ENCODE results near the gene LCN10.
"Not testable (repeated sequence)": the region's sequence is repeated elsewhere in the genome, so short reads cannot be mapped to it uniquely, and the experiment has no call there.

Gene LCN10

DNA sequence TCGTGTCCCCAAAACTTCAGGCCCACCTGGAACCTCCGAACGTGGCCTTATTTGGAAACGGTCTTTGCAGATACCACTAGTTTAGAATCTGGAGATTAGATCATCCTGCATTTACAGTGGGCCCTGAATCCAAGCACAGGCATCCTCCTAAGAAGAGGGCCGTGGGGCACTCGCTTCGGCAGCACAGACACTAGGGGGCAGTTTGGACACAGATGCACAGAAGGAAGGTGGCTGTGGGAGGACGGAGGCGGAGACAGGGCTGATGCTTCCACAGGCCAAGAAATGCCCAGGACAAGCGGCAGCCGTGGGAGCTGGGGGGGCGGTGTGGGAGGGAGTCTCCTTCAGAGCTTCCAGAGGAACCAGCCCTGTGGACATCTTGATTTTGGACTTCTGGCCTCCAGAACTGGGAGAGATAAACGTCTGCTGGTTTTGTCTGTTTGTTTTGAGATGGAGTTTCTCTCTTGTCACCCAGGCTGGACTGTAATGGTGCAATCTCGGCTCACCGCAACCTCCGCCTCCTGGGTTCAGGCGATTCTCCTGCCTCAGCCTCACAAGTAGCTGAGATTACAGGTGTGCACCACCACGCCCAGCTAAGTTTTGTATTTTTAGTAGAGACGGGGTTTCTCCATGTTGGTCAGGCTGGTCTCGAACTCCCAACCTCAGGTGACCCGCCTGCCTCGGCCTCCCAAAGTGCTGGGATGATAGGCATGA is 18.2 kb upstream of the LCN10 start:
- FAIRE-seq; DNase-seq (ENCODE audit: insufficient read length, low spot score): not testable (repeated sequence)
- TF ChIP-seq, protein P1, sequence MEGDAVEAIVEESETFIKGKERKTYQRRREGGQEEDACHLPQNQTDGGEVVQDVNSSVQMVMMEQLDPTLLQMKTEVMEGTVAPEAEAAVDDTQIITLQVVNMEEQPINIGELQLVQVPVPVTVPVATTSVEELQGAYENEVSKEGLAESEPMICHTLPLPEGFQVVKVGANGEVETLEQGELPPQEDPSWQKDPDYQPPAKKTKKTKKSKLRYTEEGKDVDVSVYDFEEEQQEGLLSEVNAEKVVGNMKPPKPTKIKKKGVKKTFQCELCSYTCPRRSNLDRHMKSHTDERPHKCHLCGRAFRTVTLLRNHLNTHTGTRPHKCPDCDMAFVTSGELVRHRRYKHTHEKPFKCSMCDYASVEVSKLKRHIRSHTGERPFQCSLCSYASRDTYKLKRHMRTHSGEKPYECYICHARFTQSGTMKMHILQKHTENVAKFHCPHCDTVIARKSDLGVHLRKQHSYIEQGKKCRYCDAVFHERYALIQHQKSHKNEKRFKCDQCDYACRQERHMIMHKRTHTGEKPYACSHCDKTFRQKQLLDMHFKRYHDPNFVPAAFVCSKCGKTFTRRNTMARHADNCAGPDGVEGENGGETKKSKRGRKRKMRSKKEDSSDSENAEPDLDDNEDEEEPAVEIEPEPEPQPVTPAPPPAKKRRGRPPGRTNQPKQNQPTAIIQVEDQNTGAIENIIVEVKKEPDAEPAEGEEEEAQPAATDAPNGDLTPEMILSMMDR (IDR thresholded peaks at IDR 0.05; ENCODE audit: insufficient read depth, missing control alignments): peak; percentile 66

DNA sequence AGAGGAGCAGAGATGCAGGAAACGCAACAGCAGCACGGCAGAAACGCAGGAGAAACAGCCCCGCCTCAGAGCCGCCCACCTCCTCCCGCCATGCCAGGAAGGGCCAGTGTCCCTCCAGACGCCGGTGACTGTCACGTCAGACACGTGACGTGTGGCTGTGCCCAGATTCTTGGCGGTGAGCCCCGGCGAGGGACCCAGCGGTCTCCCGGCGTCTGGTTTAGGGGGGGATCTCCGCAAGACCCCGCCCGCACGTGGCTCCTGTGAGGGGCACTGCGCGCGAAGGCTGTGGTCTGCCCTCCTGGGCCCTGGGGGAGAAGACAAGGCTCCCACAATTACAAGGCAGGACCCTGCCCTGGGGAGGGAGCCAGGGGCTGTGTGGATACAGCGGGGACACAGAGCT is 17.7 kb upstream of the LCN10 start:
- TF ChIP-seq, protein P1 (IDR thresholded peaks at IDR 0.05; ENCODE audit: insufficient read depth, missing control alignments): no peak
- FAIRE-seq (no peak), DNase-seq (ENCODE audit: insufficient read length, low spot score) (no peak)

DNA sequence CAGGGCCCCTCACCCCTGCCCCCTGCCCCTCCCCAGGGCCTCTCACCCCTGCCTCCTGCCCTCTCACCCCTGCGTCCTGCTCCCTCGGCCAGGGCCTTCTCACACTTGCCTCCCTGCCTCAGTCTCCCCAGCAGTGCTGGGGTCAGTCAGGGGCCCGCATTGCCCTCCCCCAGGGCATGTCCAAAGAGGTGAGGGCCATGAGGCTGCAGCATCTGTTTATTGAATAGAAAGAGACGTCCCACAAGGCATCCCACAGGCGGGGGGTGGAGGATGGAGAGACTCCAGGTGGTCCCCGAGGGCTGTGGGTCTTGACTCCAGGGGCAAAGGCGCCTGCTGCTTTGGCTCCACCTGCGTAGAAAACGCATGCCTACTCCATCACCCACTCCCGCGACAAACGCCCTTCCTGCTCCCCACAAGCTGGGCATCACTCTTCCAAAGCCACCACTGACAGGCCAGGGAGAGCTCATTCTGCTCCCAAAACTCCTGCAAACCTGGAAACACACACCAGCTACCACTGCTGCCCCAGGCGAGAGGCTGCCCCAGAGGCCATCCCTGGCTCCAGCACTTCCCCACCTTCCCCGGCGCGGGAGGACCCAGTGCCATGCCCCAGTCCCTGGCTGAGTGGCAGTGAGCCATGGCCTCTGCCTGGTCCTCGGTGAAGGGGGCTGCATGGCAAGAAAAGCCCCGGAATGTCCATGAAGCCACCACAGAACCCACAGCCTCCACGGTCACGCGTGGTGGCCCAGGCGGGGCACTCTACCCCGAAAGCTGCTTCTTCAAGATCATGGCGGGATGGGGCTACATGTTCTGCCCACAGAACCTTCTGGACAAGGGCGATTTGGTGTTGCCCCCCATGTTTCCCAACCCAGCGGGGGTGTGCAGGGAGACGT is 16.9 kb upstream of the LCN10 start:
- no peak for DNase-seq (ENCODE audit: insufficient read length, low spot score)
- TF ChIP-seq, protein P1 (IDR thresholded peaks at IDR 0.05; ENCODE audit: insufficient read depth, missing control alignments): no peak
- FAIRE-seq: no peak

DNA sequence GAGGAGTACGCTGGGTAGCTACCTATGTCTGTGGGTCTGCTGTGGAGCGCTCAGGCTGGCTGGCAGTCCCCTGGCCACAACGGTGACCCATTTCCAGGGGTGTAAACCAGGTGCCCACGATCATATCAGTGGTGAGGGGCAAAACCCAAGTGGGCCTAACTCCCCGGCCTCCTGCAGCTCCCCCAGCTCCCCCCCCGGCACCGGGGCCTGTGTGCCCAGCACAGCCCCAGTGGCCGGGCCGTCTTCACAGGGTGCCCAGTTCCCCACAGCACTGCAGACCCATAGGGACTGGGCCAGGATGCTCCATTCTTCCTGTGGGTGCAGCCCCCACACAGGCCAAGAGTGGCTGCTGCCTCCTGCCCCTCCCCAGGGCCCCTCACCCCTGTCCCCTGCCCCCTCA is 16.3 kb upstream of the LCN10 start:
- TF ChIP-seq, protein P1 (IDR thresholded peaks at IDR 0.05; ENCODE audit: insufficient read depth, missing control alignments): no peak
- no peak for FAIRE-seq
- no peak for DNase-seq (ENCODE audit: insufficient read length, low spot score)

DNA sequence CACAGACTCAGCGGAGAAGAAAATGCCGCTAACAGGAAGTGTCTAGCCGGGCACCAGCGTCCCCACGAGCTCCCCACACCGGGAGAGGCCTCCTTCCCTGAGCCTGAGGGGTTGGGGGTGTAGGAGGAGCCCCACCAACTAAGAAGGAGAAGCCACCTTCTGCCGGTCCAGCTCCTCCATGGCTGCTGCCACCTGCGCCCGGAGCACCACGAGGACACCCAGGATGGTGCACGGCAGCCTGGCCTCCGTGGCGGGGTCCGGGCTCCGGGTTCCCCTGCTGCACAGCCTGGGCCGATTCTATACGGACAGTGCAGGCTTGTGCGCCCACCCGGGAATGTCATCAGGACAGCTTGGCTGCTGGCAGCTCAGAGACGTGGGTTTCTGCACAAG is 15.0 kb upstream of the LCN10 start:
- no peak for FAIRE-seq
- TF ChIP-seq, protein P1 (IDR thresholded peaks at IDR 0.05; ENCODE audit: insufficient read depth, missing control alignments): no peak
- DNase-seq (ENCODE audit: insufficient read length, low spot score): no peak

DNA sequence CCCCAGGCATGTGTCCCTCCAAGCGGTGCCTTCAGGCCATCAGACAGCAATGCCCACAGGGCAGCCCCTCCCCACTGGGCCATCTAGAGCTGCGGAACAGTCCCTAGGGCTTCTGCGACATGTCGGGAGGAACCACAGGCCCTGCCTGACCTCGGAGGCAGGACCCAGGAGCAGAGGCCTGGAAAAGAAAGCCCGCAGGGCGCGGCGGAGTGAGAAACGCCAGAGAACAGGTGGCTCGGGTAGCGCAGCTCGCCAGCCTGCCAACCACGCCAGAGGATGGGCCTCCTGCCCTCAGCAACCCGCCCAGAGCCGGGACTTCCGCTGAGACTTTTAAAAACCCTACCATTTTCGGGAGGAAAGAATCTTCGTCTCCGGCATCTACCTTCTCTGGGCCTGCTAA is 14.6 kb upstream of the LCN10 start:
- TF ChIP-seq, protein P1 (IDR thresholded peaks at IDR 0.05; ENCODE audit: insufficient read depth, missing control alignments): no peak
- FAIRE-seq (no peak), DNase-seq (ENCODE audit: insufficient read length, low spot score) (no peak)

DNA sequence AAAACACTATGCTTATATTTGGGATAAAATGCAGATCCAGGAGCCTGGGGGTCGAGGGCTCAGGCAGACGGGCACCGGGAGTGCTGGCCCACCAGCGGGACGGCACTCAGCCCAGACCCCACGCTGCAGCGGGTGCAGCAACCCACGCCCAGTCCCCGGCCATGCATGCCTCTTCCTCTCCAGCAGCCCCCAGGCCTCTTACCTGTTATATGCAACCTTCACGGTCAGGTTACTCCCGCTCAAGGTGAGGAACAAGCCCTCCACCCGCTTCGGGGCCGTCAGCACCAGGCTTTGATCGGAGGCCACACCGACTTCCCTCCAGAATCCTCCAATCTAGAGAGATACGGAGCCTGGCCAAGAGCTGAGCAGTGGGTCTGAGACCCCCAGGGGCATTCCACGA is 14.1 kb upstream of the LCN10 start:
- no peak for DNase-seq (ENCODE audit: insufficient read length, low spot score)
- FAIRE-seq: no peak
- TF ChIP-seq, protein P1 (IDR thresholded peaks at IDR 0.05; ENCODE audit: insufficient read depth, missing control alignments): no peak

Measured in D721Med (cell line).